ENCODE measurements around the gene PRR9.

GRCh38 chr1:153227810-153228209 is 10.4 kb downstream of the PRR9 start:
- TF ChIP-seq ZFX (IDR thresholded peaks at IDR 0.05; ENCODE audit: borderline replicate concordance) (no peak), CTCF (IDR thresholded peaks at IDR 0.05) (no peak)
